Measurements from ENCODE around the gene MARCHF10. TPM values are rescaled to one million over a fixed set of nuclear protein-coding genes. Genes with fewer than 3 reads are reported as not detected.

The MARCHF10 gene
- total and polyA plus RNA-seq, 2 experiments from 2014 or later: 1.8 to 2.1 TPM

DNA sequence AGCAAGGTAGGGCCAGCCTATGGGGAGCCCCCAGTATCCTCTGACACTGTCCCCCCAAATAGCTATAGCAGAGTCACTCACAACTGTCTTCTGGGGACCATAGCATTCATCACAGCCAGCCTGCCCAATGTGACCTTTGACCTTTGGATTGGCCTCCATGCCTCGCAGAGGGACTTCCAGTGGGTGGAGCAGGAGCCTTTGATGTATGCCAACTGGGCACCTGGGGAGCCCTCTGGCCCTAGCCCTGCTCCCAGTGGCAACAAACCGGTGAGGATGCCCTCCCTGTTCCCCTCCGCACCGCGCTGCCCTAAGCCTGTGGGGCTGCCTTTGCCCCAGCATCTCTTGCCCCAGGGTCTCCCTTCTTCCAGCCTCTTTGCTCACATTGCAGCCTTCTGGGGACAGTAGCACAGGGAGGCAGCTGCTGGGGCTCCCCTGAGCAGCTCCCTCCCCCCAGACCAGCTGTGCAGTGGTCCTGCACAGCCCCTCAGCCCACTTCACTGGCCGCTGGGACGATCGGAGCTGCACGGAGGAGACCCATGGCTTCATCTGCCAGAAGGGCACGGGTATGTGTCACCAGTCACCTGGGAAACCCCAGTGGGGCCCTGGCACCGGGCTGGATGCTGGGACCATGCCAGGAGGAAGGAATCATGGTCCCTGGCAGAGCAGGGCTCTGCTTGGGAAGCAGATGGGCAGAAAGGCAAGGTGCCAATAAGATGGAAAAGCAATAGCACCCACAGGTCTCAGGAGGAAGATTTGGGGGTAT, 119.5 kb downstream of the MARCHF10 start:
- no peaks in the 10 kb centered on the region for H3K27me3 ChIP-seq (replicated peaks; ENCODE audit: insufficient read depth)
- no peak for TF ChIP-seq EZH2 (IDR thresholded peaks at IDR 0.05; ENCODE audit: insufficient read depth, poor library complexity, severe bottlenecking)
- no peak for TF ChIP-seq EZH2phosphoT487 (IDR thresholded peaks at IDR 0.05; ENCODE audit: insufficient read depth, low read depth)
- no peaks in the 10 kb centered on the region for H3K4me1 ChIP-seq (ENCODE audit: insufficient read depth)
- in situ Hi-C loops (cut with MboI): no loop called here
- H3K27ac ChIP-seq: no peak overlapping the region
- no peaks in the 10 kb centered on the region for H3K9me2 ChIP-seq (ENCODE audit: insufficient read depth)
- H3F3A ChIP-seq (ENCODE audit: insufficient read depth): peaks cover 27% of the 10 kb centered on the region; the same call in 1 of the 2 replicates
- no peak overlapping the region for H2AFZ ChIP-seq
- no peak overlapping the region for H3K4me2 ChIP-seq (ENCODE audit: unreplicated experiment)
- peaks cover 36% of the 10 kb centered on the region for H3K36me3 ChIP-seq (ENCODE audit: low read depth)
- H3K9me3 ChIP-seq (ENCODE audit: low read depth): no peaks in the 10 kb centered on the region
- 72 to 80% methylated on average over 11 of the region's 11 CpGs for WGBS, 2 experiments (ENCODE audit: low coverage in 1 of 2, low lambda C conversion rate in 2 of 2, missing lambda C conversion rate in 2 of 2)
- no peak for DNase-seq
- no peaks in the 10 kb centered on the region for H4K20me1 ChIP-seq (ENCODE audit: insufficient read depth)
- H3K4me3 ChIP-seq: no peak overlapping the region
- no peak overlapping the region for H3K9ac ChIP-seq
- H3K79me2 ChIP-seq (ENCODE audit: insufficient read depth): peaks cover 9% of the 10 kb centered on the region; the same call in 1 of the 2 replicates

DNA sequence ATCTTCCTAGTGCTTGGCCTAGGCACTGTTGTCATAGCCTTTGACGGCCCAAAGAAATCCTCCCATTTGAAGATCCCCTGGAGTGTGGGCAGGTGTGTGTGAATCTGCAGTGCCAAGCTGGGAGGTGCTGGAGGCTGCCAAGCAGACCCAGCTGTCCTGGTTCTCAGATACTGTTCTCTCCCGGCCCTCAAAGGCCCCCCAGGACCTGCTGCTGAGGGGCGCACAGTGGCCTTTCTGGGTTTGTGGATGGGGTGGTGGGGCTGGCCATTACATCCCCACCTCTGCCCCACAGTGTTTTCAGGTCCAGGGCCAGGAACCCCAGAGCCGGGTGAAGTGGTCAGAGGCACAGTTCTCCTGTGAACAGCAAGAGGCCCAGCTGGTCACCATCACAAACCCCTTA, 120.1 kb downstream of the MARCHF10 start:
- Histone ChIP-seq H4K20me1 (ENCODE audit: insufficient read depth) (no peaks in the 10 kb centered on the region), H3K4me3 (no peak overlapping the region), H3K79me2 (ENCODE audit: insufficient read depth) (peaks cover 9% of the 10 kb centered on the region; the same call in 1 of the 2 replicates), H3K9me2 (ENCODE audit: insufficient read depth) (no peaks in the 10 kb centered on the region), H3K27ac (no peak overlapping the region), H3F3A (ENCODE audit: insufficient read depth) (0 out of 2 replicates have a peak, but pooled peaks cover 22% of the 10 kb centered on the region), H3K9me3 (ENCODE audit: low read depth) (no peaks in the 10 kb centered on the region), H2AFZ (no peak overlapping the region), H3K27me3 (replicated peaks; ENCODE audit: insufficient read depth) (no peaks in the 10 kb centered on the region), H3K4me1 (ENCODE audit: insufficient read depth) (no peaks in the 10 kb centered on the region), H3K4me2 (ENCODE audit: unreplicated experiment) (no peak overlapping the region), H3K36me3 (ENCODE audit: low read depth) (peaks cover 38% of the 10 kb centered on the region), H3K9ac (no peak overlapping the region)
- TF ChIP-seq EZH2 (IDR thresholded peaks at IDR 0.05; ENCODE audit: insufficient read depth, poor library complexity, severe bottlenecking) (no peak), EZH2phosphoT487 (IDR thresholded peaks at IDR 0.05; ENCODE audit: insufficient read depth, low read depth) (no peak)
- in situ Hi-C loops (cut with MboI): no loop called here
- DNase-seq: no peak
- 98 to 99% methylated on average over 2 to 4 of the region's 4 CpGs for WGBS, 2 experiments (ENCODE audit: low coverage in 1 of 2, low lambda C conversion rate in 2 of 2, missing lambda C conversion rate in 2 of 2)

DNA sequence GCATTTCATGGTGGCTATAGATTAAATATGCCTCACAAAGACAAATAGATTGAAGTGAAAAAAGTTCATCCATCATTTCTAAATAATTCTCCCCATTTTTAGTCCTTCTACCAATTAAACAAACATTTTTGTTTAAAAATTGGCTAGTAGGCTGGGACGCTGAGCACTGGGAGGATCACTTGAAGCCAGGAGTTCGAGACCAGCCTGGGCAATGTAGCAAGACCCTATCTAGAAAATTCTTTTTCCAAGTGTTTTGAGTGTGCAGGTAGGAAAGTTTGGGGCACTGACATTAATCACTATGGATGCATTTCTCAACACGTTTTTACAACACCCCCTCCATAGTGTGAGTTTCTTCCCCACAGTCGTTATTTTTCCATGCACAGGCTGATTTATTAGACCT, 123.9 kb downstream of the MARCHF10 start:
- H3K79me2 ChIP-seq (ENCODE audit: insufficient read depth): peaks cover 9% of the 10 kb centered on the region; the same call in 1 of the 2 replicates
- H2AFZ ChIP-seq: no peak overlapping the region
- 0 out of 2 replicates have a peak, but pooled peaks cover 19% of the 10 kb centered on the region for H3F3A ChIP-seq (ENCODE audit: insufficient read depth)
- H3K9me3 ChIP-seq (ENCODE audit: low read depth): no peaks in the 10 kb centered on the region
- H3K27me3 ChIP-seq (replicated peaks; ENCODE audit: insufficient read depth): no peaks in the 10 kb centered on the region
- H4K20me1 ChIP-seq (ENCODE audit: insufficient read depth): no peaks in the 10 kb centered on the region
- 85 to 91% methylated on average over 4 of the region's 4 CpGs for whole genome bisulfite sequencing, 2 experiments (ENCODE audit: low coverage in 1 of 2, low lambda C conversion rate in 2 of 2, missing lambda C conversion rate in 2 of 2)
- no peak overlapping the region for H3K4me3 ChIP-seq
- in situ Hi-C loops (cut with MboI): no loop called here
- H3K27ac ChIP-seq: no peak overlapping the region
- no peak for DNase-seq
- H3K4me2 ChIP-seq (ENCODE audit: unreplicated experiment): no peak overlapping the region
- no peak overlapping the region for H3K9ac ChIP-seq
- no peak for TF ChIP-seq EZH2phosphoT487 (IDR thresholded peaks at IDR 0.05; ENCODE audit: insufficient read depth, low read depth)
- no peak for TF ChIP-seq EZH2 (IDR thresholded peaks at IDR 0.05; ENCODE audit: insufficient read depth, poor library complexity, severe bottlenecking)
- H3K36me3 ChIP-seq (ENCODE audit: low read depth): peaks cover 48% of the 10 kb centered on the region
- H3K4me1 ChIP-seq (ENCODE audit: insufficient read depth): no peaks in the 10 kb centered on the region
- H3K9me2 ChIP-seq (ENCODE audit: insufficient read depth): no peaks in the 10 kb centered on the region

DNA sequence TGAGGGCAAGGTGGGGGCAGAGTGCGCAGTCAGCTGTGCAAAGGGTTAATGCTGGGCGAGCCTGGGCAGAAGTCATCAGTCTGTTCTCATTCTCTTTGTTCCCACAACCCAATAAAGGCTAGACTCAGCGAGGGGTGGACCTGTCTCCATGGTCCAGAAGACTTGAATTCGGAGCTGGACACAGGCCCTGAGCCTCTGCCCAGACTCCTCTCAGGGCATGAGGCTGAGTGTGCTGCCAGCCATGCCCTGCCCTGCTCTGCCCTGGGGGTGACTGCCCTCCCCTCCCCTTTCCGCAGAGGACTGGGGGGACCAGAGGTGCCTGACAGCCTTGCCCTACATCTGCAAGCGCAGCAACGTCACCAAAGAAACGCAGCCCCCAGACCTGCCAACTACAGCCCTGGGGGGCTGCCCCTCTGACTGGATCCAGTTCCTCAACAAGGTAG, 126.2 kb downstream of the MARCHF10 start:
- no peaks in the 10 kb centered on the region for H4K20me1 ChIP-seq (ENCODE audit: insufficient read depth)
- H3K9me2 ChIP-seq (ENCODE audit: insufficient read depth): no peaks in the 10 kb centered on the region
- TF ChIP-seq EZH2phosphoT487 (IDR thresholded peaks at IDR 0.05; ENCODE audit: insufficient read depth, low read depth): no peak
- TF ChIP-seq EZH2 (IDR thresholded peaks at IDR 0.05; ENCODE audit: insufficient read depth, poor library complexity, severe bottlenecking): no peak
- H3K9ac ChIP-seq: no peak overlapping the region
- in situ Hi-C loops (cut with MboI): no loop called here
- H3K27ac ChIP-seq: no peak overlapping the region
- H3K9me3 ChIP-seq (ENCODE audit: low read depth): no peaks in the 10 kb centered on the region
- peaks cover 48% of the 10 kb centered on the region for H3K36me3 ChIP-seq (ENCODE audit: low read depth)
- H3F3A ChIP-seq (ENCODE audit: insufficient read depth): peaks cover 25% of the 10 kb centered on the region; the same call in 1 of the 2 replicates
- H3K27me3 ChIP-seq (replicated peaks; ENCODE audit: insufficient read depth): no peaks in the 10 kb centered on the region
- peaks cover 7% of the 10 kb centered on the region; the same call in 1 of the 2 replicates for H3K79me2 ChIP-seq (ENCODE audit: insufficient read depth)
- H2AFZ ChIP-seq: no peak overlapping the region
- no peaks in the 10 kb centered on the region for H3K4me1 ChIP-seq (ENCODE audit: insufficient read depth)
- no peak for DNase-seq
- no peak overlapping the region for H3K4me2 ChIP-seq (ENCODE audit: unreplicated experiment)
- H3K4me3 ChIP-seq: no peak overlapping the region
- 81% methylated on average over 7 to 8 of the region's 8 CpGs for WGBS, 2 experiments (ENCODE audit: low coverage in 1 of 2, low lambda C conversion rate in 2 of 2, missing lambda C conversion rate in 2 of 2)
